HL-60 (cell line): ENCODE measurements around the gene BATF3.

ENCODE experiments used
- GABPA ChIP-seq: IDR thresholded peaks from 2 replicates; pipeline ENCODE4 v1.6.1; 2012; ENCODE audit warnings: low read depth
- POLR2AphosphoS5 ChIP-seq: IDR thresholded peaks from 2 replicates; pipeline ENCODE4 v1.6.1; 2012; ENCODE audit warnings: low read depth
- SPI1 ChIP-seq: IDR thresholded peaks from 2 replicates; pipeline ENCODE4 v1.6.1; 2012; ENCODE audit warnings: low read depth, mild to moderate bottlenecking, borderline replicate concordance
- TF ChIP-seq, protein P1 (sequence below): IDR thresholded peaks from one replicate; pipeline ENCODE4 v1.5.1; 2011; ENCODE audit warnings: low read length, control low read depth, inconsistent platforms; ENCODE audit not compliant: insufficient read depth
- TF ChIP-seq, protein P2 (sequence below): IDR thresholded peaks from 2 replicates; pipeline ENCODE4 v1.6.1; 2012; ENCODE audit warnings: low read depth; ENCODE audit not compliant: insufficient replicate concordance

DNA sequence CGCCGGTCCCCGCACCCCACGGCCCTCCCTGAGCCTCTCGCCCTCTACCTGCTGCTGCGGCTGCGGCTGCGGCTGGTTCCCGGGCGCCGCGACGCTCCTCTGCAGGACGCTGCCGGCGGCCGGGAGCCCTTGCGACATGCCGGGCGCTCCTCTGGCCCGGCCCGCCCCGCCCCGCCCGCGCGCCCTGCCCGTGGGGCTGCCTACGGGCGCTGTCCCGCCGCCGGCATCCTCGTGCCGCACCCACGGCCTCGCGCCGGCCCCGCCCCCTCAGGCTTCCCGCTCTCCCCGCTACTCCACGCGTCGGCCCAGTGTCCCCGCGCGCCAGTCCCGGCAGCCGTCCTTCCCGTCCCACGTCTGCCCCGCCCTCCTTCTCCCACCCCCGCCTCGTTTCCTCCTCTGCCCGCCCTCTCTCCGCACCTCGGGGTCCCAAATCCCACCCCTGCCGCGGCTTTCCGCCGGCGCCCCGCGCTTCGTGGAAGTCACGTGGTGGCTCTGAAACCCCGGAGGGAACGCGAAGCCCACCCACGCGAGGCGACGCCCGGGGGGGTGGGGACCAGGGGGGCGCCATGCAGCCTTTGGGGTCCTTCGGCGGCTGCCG is at the start of gene BATF3:
- TF ChIP-seq, protein P1, sequence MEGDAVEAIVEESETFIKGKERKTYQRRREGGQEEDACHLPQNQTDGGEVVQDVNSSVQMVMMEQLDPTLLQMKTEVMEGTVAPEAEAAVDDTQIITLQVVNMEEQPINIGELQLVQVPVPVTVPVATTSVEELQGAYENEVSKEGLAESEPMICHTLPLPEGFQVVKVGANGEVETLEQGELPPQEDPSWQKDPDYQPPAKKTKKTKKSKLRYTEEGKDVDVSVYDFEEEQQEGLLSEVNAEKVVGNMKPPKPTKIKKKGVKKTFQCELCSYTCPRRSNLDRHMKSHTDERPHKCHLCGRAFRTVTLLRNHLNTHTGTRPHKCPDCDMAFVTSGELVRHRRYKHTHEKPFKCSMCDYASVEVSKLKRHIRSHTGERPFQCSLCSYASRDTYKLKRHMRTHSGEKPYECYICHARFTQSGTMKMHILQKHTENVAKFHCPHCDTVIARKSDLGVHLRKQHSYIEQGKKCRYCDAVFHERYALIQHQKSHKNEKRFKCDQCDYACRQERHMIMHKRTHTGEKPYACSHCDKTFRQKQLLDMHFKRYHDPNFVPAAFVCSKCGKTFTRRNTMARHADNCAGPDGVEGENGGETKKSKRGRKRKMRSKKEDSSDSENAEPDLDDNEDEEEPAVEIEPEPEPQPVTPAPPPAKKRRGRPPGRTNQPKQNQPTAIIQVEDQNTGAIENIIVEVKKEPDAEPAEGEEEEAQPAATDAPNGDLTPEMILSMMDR: no peak
- no peak for TF ChIP-seq POLR2AphosphoS5
- TF ChIP-seq GABPA: no peak
- TF ChIP-seq SPI1: no peak
- TF ChIP-seq, protein P2, sequence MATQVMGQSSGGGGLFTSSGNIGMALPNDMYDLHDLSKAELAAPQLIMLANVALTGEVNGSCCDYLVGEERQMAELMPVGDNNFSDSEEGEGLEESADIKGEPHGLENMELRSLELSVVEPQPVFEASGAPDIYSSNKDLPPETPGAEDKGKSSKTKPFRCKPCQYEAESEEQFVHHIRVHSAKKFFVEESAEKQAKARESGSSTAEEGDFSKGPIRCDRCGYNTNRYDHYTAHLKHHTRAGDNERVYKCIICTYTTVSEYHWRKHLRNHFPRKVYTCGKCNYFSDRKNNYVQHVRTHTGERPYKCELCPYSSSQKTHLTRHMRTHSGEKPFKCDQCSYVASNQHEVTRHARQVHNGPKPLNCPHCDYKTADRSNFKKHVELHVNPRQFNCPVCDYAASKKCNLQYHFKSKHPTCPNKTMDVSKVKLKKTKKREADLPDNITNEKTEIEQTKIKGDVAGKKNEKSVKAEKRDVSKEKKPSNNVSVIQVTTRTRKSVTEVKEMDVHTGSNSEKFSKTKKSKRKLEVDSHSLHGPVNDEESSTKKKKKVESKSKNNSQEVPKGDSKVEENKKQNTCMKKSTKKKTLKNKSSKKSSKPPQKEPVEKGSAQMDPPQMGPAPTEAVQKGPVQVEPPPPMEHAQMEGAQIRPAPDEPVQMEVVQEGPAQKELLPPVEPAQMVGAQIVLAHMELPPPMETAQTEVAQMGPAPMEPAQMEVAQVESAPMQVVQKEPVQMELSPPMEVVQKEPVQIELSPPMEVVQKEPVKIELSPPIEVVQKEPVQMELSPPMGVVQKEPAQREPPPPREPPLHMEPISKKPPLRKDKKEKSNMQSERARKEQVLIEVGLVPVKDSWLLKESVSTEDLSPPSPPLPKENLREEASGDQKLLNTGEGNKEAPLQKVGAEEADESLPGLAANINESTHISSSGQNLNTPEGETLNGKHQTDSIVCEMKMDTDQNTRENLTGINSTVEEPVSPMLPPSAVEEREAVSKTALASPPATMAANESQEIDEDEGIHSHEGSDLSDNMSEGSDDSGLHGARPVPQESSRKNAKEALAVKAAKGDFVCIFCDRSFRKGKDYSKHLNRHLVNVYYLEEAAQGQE: no peak
